GM18861 (cell line): ENCODE results near the gene MICU1.
"Not testable (repeated sequence)": the region's sequence is repeated elsewhere in the genome, so short reads cannot be mapped to it uniquely, and the experiment has no call there.

Source experiments
- ATAC-seq: cut with Tn5 transposase; IDR thresholded peaks from one replicate; pipeline ENCODE4 v1.9.1; 2021; ENCODE audit not compliant: unreplicated experiment

The MICU1 gene, protein sequence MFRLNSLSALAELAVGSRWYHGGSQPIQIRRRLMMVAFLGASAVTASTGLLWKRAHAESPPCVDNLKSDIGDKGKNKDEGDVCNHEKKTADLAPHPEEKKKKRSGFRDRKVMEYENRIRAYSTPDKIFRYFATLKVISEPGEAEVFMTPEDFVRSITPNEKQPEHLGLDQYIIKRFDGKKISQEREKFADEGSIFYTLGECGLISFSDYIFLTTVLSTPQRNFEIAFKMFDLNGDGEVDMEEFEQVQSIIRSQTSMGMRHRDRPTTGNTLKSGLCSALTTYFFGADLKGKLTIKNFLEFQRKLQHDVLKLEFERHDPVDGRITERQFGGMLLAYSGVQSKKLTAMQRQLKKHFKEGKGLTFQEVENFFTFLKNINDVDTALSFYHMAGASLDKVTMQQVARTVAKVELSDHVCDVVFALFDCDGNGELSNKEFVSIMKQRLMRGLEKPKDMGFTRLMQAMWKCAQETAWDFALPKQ

DNA sequence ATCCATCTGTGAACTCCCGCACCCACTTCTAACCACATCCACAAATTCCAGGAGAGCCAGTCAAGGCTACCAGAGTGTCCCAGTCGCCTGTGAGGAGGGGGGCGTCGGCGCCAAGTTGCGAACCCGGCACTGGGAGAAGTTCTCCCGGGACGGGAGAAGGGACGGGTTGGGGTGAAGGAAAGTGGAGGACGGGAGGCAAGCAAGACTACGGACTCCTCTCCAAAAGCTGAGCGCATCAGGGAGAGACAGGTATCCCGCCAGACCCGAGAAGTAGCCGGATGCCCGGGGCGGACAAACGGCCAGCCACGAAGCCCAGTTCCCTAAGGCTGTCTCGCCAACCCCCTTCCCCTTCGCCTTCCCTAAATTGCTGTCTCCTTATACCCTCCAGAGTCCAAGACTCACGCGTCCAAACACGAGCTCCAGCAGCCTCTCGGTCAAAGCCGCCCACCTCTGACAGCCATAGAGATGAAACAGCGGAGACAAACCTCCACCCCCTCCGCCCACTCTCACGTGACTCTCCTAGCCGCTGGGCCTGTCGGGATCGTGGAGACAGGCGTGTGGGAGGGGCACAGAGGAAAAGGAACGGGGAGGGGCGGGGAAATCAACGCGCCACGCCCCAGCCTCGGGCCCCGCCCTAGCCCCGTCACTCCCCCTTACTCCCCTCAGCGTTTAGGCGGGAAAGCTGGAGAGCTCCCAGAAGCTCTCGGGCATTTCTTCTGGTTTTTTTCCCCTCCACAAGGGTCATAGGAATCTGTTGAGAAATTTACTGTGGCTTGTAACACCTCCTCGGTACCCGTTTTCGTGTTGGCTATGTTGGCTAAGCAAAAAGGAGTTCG lies at the start of gene MICU1:
TSS of gene MICU1 (minus strand) at position 472 of the 836 bp plus-strand sequence. CDS start 59,286 bp downstream, outside the sequence.
- peak; percentile 91 for ATAC-seq

- ATAC-seq, result not testable (repeated sequence)
These were observed 48.3 kb upstream of the MICU1 start for GRCh38 chr10:72674174-72674573.

GRCh38 chr10:72673280-72673679 lies 47.4 kb upstream of the MICU1 start:
- ATAC-seq, result no peak

GRCh38 chr10:72667207-72667864 lies 41.5 kb upstream of the MICU1 start:
- ATAC-seq, result no peak

DNA sequence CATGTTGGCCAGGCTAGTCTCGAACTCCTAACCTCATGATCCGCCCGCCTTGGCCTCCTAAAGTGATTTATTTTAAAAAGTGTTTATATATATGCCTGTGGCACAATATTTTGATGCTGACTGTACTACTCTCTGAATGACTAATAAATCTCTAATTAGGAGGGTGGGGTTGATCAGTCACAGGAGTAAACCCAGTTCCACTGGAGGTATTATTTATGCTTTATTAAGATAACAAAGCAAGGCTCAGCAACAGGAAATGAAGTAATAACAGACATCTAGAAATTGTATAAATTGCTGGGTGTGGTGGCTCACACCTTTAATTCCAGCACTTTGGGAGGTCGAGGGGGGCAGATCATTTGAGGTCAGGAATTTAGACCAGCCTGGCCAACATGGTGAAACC lies 40.0 kb upstream of the MICU1 start:
- ATAC-seq, result no peak

DNA sequence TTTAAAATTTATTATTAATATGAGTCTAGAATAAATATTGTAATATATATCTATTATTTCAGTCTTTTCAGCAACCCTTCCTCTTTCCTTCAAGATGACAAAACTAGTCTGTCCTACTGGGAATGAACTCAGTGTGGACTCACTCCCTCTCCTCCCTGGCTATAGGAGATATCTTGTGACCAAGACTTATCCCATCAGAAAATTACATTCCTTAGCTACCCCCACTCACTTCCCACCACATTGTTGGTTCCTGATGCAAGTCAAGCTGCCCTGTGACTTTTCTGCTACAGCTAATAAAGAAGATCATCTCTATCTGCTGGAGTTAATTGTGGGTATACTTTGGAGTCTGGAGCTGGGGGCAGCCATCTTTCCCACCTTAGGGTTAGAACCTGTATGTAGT lies 38.1 kb upstream of the MICU1 start:
- ATAC-seq, result no peak

GRCh38 chr10:72661431-72661830 lies 35.6 kb upstream of the MICU1 start:
- ATAC-seq, result no peak

GRCh38 chr10:72660220-72660619 lies 34.3 kb upstream of the MICU1 start:
- ATAC-seq, result no peak

DNA sequence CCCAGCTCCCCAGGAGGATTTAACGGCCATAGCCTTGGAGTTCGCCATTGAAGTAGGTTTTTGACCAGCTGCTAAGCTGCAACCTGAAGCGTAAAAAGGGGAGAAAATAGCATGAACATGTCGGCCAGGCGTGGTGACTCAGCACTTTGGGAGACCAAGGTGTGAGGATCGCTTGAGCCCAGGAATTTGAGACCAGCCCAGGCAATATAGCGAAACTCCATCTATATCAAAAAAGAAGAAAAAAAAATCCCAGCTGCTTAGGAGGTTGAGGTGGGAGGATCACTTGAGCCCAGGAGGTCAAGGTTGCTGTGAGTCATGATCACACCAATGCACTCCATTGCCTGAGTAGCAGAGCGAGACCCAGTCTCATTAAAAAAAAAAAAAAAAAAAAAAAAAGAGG lies 33.8 kb upstream of the MICU1 start:
- ATAC-seq, result no peak

DNA sequence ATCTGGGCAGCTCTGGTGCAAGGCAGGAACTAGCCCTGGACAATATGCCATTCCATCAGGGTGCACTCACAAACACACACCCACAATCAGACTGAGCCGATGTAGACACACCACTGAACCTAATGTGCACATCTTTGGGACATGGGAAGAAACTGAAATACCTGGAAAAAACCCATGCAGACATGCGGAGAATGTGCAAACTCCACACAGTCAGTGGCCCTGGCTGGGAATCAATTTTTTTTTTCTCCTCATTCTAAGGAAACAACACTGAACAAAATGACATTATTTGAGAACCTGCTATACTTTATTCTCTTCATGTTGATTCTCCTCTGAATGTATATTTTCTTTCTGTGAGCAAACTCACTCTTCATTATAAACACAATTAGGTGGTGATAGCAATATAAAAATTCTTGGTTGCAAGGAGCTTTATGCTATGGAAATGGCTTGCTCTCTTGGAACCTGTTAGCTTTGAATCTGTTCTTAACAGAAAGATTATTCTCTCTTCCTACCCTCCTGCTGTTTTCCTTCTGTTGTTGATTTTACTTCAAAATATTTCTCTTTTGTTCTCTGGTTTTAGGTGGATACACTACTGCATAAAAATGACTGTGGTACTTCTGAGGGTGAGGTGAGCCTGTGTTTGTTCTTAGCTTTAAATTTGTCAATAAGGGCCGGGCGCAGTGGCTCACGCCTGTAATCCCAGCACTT lies 33.0 kb upstream of the MICU1 start:
- no peak for ATAC-seq

- ATAC-seq, result no peak
These were observed 28.8 kb upstream of the MICU1 start for GRCh38 chr10:72654720-72655119.

DNA sequence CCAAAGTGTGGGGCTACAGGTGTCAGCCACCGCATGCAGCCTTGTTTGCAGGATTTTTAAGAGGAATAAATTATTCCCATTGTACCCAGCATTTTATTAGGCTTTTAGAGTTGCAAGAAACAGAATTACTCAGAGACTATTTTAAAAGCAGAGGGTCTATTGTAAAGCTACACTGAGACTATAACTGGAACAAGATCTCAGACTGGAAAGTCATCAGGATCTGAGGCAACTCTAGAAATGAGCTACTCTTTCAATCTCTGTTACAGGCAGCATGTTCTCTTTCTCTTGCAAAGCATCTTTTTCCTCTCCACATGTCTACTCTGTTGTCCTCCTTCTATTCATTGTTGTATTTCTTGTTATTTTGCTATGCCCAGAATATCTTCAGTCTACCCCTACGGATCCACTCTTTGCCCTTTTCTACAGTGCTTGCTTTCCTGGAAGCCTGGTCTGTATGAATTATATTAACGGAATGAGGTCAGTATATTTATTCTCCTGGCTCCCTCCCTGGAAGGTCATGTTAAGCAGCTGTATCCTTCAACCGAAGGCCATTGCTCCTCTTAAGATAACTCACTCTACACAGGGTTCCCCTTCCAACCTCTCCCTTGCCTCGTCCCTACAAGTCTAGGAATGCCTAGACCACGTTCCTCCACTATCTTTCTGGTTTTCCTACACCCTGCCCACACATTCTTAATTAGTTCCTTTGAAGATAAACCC lies 27.7 kb upstream of the MICU1 start:
- no peak for ATAC-seq

GRCh38 chr10:72649291-72649690 lies 23.4 kb upstream of the MICU1 start:
- no peak for ATAC-seq

- ATAC-seq, result no peak
These were observed 22.4 kb upstream of the MICU1 start for GRCh38 chr10:72648301-72648700.

DNA sequence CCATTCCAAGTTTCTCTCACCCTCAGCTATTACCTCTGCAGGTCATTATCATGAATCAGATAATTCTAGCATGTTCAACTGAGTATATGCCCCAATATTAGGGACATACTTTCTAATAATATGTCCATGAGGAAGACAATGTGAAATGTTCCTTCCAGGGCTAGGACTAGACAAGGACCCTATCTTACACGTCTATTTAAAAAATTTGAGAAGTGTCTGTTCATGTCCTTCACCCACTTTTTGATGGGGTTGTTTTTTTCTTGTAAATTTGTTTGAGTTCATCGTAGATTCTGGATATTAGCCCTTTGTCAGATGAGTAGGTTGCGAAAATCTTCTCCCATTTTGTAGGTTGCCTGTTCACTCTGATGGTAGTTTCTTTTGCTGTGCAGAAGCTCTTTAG lies 21.1 kb upstream of the MICU1 start:
- not testable (repeated sequence) for ATAC-seq

GRCh38 chr10:72645263-72645858 lies 19.5 kb upstream of the MICU1 start:
- ATAC-seq, result no peak

- ATAC-seq, result no peak
These were observed 16.4 kb upstream of the MICU1 start for GRCh38 chr10:72642318-72642717.

DNA sequence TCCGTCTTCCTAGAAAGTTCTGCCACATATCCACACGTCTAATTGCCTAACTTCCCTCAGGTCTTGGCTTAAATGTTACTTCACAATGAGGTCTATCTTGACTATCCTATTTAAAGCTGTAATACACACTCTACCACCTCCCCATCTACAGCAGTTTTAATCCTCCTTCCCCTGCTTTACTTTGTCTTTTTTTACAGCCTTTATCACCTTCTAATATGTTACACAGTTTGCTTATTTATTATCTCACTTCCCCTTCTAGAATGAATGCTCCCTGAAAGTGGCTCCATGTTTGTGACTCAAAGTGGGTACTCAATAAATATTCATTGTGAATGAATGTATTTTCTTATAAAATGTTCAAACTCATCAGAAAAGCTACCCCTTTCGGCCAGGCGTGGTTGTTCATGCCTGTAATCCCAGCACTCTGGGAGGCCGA lies 13.6 kb upstream of the MICU1 start:
- ATAC-seq, result no peak

DNA sequence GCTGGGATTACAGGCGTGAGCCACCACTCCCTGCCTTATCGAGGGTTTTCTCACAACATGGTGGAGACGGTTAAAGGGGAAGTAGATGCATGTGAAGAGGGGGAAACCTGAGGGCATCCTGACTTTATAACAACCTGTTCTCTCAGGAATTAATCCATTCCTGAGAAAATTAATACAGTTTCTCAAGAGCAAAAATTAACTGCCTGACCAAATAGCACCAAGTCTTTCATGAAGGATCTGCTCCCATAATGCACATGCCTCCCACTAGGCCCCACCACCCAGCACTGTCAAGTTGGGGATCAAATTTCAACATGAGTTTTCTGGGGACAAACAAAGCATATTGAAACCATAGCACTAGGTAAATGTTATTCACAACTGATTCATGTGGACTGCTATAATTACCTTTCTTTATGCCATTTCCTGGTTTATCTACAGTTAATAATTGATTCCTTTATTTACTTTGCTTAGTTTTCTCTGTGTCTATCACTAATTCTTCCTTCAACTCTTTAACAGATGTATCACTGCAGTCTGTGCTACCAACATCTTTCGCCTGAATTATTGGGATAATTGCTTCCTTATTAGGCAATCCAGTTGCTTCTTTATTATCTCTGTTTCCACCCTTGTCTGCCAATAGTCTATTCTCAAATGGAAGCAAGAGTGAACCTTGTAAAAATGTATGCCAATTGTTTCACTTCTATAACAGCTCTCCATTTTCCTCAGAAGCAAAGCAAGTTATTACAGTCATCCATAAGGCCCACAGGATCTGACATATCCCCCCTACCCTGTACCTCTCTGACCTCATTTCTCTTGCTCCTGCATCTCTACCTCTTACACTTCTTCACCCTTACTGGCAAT lies 12.9 kb upstream of the MICU1 start:
- no peak for ATAC-seq
